Measurements from ENCODE around the gene AJUBA.
A peak's percentile ranks its signal among the peaks of the same experiment; 100 is the strongest.
"Not testable (repeated sequence)": the region's sequence is repeated elsewhere in the genome, so short reads cannot be mapped to it uniquely, and the experiment has no call there.

The AJUBA gene

GRCh38 chr14:22952418-22952817 is 29.9 kb downstream of the AJUBA start:
- DNase-seq (ENCODE audit: extremely low read depth in 1 of 2, low read depth in 1 of 2), result no peak

- not testable (repeated sequence) for DNase-seq (ENCODE audit: extremely low read depth in 1 of 2, low read depth in 1 of 2)
Measured at GRCh38 chr14:22951795-22952194, 30.6 kb downstream of the AJUBA start.

GRCh38 chr14:22945642-22946041 is 36.7 kb downstream of the AJUBA start:
- DNase-seq (ENCODE audit: extremely low read depth in 1 of 2, low read depth in 1 of 2), result no peak

GRCh38 chr14:22939684-22940083 is 42.7 kb downstream of the AJUBA start:
- DNase-seq (ENCODE audit: extremely low read depth in 1 of 2, low read depth in 1 of 2), result no peak

GRCh38 chr14:22935156-22935555 is 47.2 kb downstream of the AJUBA start:
- DNase-seq (ENCODE audit: extremely low read depth in 1 of 2, low read depth in 1 of 2), result no peak

- no peak for DNase-seq (ENCODE audit: extremely low read depth in 1 of 2, low read depth in 1 of 2)
Measured at GRCh38 chr14:22932146-22932545, 50.2 kb downstream of the AJUBA start.

GRCh38 chr14:22929961-22930364 is 52.4 kb downstream of the AJUBA start:
- no peak for DNase-seq (ENCODE audit: extremely low read depth in 1 of 2, low read depth in 1 of 2)

- peak; percentile 90 to 98 for DNase-seq (ENCODE audit: extremely low read depth in 1 of 2, low read depth in 1 of 2)
Measured at GRCh38 chr14:22929104-22929960, 53.0 kb downstream of the AJUBA start, which contains the start of gene PRMT5. Gene PRMT5, minus strand, starts transcription at chr14:22929376. Its CDS starts 15 bp downstream, at chr14:22929361.

- DNase-seq (ENCODE audit: extremely low read depth in 1 of 2, low read depth in 1 of 2), result no peak
Measured at GRCh38 chr14:22928237-22929103, 53.9 kb downstream of the AJUBA start.

- no peak for DNase-seq (ENCODE audit: extremely low read depth in 1 of 2, low read depth in 1 of 2)
Measured at GRCh38 chr14:22926316-22926715, 56.0 kb downstream of the AJUBA start.

GRCh38 chr14:22925513-22925912 is 56.8 kb downstream of the AJUBA start:
- no peak for DNase-seq (ENCODE audit: extremely low read depth in 1 of 2, low read depth in 1 of 2)

- DNase-seq (ENCODE audit: extremely low read depth in 1 of 2, low read depth in 1 of 2), result no peak
Measured at GRCh38 chr14:22923746-22924145, 58.6 kb downstream of the AJUBA start.

GRCh38 chr14:22922294-22922693 is 60.1 kb downstream of the AJUBA start:
- no peak for DNase-seq (ENCODE audit: extremely low read depth in 1 of 2, low read depth in 1 of 2)

Data from stimulated activated CD8-positive, alpha-beta memory T cell treated with anti-CD3 and anti-CD28 coated beads, Interleukin-7, amount 100 ng/mL, for 48 hours (primary cell).